ENCODE measurements around the gene PARK7. TPM values are rescaled to one million over a fixed set of nuclear protein-coding genes. Genes with fewer than 3 reads are reported as not detected.

PARK7 gene
- total RNA-seq, 6 experiments from 2014 or later = 331 to 377 (median 362) TPM

DNA sequence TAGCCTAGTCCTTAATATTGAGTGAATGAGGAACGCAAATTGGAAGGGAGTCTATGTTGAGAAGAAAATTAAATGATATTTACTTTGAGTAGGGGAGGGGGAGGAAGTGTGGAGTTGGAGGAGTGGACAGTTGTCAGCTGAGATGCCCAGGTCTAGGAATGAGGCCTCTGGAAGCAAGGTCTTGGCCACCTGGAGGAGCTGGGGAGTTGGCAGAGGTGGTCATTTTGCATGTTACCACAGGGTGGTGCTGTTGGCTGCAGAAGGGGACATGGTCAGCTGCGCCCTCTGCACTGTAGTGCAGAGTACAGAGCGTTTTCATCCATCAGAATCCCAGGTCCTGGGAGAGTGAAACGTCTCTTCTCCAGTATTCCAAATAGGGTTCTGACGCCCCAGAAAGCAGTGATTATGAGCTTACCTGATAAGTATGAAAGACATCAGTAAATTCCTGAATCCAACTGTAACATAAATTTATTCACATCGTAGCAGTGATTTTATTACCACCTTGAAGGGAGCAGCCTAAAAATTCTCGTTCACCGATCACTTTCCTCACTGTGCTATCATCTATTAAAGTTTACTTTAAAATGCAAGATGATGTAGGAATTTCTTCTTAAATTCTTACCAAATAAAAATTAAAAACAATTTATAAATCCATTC, 13.8 kb downstream of the PARK7 start:
- no peak overlapping the region for H3K27ac Mint-ChIP-seq
- H3K36me3 Mint-ChIP-seq (ENCODE audit: low read depth) = peaks cover 27% of the 10 kb centered on the region
- peak; percentile 77 for DNase-seq
- peaks cover 6% of the 10 kb centered on the region for H3K4me1 Mint-ChIP-seq (ENCODE audit: low read depth)
- no peaks in the 10 kb centered on the region for H3K27me3 Mint-ChIP-seq (ENCODE audit: insufficient read depth)
- H3K4me3 Mint-ChIP-seq = no peak overlapping the region
- TF ChIP-seq, protein P1, sequence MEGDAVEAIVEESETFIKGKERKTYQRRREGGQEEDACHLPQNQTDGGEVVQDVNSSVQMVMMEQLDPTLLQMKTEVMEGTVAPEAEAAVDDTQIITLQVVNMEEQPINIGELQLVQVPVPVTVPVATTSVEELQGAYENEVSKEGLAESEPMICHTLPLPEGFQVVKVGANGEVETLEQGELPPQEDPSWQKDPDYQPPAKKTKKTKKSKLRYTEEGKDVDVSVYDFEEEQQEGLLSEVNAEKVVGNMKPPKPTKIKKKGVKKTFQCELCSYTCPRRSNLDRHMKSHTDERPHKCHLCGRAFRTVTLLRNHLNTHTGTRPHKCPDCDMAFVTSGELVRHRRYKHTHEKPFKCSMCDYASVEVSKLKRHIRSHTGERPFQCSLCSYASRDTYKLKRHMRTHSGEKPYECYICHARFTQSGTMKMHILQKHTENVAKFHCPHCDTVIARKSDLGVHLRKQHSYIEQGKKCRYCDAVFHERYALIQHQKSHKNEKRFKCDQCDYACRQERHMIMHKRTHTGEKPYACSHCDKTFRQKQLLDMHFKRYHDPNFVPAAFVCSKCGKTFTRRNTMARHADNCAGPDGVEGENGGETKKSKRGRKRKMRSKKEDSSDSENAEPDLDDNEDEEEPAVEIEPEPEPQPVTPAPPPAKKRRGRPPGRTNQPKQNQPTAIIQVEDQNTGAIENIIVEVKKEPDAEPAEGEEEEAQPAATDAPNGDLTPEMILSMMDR (IDR thresholded peaks at IDR 0.05) = peak; percentile 94
- no peaks in the 10 kb centered on the region for H3K9me3 Mint-ChIP-seq

DNA sequence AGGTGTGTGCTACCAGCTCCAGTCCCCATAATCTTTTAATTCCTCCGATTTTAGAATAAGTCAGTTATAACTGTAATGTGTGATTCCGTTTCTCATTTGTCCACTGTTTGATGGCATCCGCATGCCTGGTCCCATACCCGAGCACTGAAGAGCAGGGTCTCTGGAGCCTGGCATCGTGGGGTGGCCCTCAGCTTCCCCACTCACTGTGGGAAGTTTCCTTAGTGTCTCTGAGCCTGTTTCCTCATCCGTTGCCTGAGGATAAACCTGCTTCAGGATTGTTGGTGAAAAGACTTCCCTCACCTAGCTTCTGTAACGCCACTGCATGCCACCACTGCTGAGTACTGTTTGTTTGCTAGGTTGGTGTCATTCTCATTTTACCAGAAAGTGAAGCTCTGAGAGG, 19.5 kb downstream of the PARK7 start:
- Mint-ChIP-seq H3K27me3 (ENCODE audit: insufficient read depth) (no peaks in the 10 kb centered on the region), H3K36me3 (ENCODE audit: low read depth) (peaks cover 35% of the 10 kb centered on the region), H3K4me3 (no peak overlapping the region), H3K9me3 (no peaks in the 10 kb centered on the region), H3K4me1 (ENCODE audit: low read depth) (peaks cover 6% of the 10 kb centered on the region; the same call in 1 of the 2 replicates), H3K27ac (no peak overlapping the region)
- TF ChIP-seq, protein P1 (IDR thresholded peaks at IDR 0.05) = no peak
- DNase-seq = no peak

DNA sequence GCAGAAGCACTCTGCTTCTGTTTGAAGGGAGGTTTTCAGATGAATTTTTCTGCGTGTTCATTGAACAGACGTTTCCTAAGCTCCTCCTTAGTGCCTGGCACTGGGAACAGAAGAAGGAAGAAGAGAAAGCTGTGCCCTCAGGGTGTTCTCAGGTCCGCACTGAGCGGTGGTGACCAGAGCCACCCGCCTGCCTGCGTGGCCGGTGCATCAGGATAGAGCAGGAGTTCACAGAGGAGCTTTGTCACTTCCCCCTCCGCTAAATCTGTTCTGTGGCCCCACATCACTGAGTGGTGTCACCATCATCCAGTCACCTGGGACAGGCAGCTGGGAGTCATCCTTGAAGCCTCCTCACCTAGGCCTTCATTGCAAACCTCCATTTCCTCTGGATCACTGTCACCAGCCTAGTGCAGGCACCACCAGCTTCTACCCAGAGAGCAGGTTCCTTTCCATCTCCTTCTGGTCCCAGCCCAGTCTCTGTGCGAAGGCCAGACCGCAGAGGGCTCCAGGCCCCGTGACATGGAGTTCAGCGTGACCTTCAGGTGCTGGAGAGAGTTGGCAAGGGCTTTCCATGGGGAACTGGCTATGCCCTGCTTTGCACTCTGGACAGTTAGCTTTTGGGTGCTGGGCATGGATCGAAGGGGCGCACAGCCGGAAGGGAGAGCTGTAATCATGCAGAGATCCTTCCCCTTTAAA, 21.7 kb downstream of the PARK7 start:
- Mint-ChIP-seq H3K4me1 (ENCODE audit: low read depth) (peaks cover 11% of the 10 kb centered on the region; the same call in 1 of the 2 replicates), H3K36me3 (ENCODE audit: low read depth) (peaks cover 38% of the 10 kb centered on the region)
- no peak for DNase-seq

DNA sequence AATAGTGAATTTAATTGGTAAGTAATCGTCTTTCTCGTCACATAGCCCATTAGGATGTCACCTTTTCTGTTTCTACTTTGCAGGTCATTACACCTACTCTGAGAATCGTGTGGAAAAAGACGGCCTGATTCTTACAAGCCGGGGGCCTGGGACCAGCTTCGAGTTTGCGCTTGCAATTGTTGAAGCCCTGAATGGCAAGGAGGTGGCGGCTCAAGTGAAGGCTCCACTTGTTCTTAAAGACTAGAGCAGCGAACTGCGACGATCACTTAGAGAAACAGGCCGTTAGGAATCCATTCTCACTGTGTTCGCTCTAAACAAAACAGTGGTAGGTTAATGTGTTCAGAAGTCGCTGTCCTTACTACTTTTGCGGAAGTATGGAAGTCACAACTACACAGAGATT, 23.3 kb downstream of the PARK7 start:
- H3K27ac Mint-ChIP-seq = no peak overlapping the region
- TF ChIP-seq, protein P1 (IDR thresholded peaks at IDR 0.05) = no peak
- peaks cover 34% of the 10 kb centered on the region for H3K36me3 Mint-ChIP-seq (ENCODE audit: low read depth)
- H3K4me3 Mint-ChIP-seq = no peak overlapping the region
- no peaks in the 10 kb centered on the region for H3K27me3 Mint-ChIP-seq (ENCODE audit: insufficient read depth)
- DNase-seq = no peak
- H3K9me3 Mint-ChIP-seq = no peaks in the 10 kb centered on the region
- H3K4me1 Mint-ChIP-seq (ENCODE audit: low read depth) = peaks cover 26% of the 10 kb centered on the region

More for the DNA sequence above, 21.7 kb downstream of the PARK7 start:
- Mint-ChIP-seq H3K9me3 (no peaks in the 10 kb centered on the region), H3K27me3 (ENCODE audit: insufficient read depth) (no peaks in the 10 kb centered on the region), H3K4me3 (no peak overlapping the region), H3K27ac (no peak overlapping the region)
- TF ChIP-seq, protein P1 (IDR thresholded peaks at IDR 0.05) = no peak

DNA sequence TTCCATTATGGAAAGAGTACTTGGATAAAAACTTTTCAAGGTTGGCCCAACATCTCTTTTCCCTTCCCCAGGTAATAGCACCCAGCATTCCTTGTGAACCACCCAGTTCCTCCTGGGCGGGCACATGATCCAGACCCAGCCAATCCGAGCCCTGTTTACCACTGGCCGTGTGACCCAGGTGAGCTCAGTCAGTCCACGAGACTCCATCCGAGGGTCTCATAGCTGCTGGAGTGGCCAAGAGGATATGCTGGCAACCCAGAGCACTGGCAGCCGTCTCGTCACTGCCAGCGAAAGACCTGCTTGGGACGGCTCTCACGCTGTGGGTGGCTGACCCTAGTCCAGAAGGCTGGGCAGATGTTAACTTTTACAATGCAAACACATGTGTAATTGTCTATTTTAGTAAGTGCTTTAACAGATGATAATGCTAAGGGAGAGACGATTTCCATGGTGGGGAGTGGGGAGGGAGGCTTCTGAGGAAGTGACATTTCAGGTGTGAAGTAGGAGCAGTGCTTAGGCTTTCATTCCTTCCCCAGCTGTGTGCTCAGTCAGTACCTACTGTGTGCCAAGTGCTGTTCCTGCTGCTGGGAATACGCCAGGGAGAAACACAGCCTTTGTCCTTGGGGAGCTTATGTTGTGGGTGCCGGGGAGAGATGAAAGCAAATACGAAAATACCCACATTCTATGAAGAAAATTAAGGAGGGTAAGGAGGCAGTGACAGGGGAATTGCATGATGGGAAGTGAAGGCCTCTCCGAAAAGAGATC, 24.5 kb downstream of the PARK7 start:
- no peak overlapping the region for H3K4me3 Mint-ChIP-seq
- TF ChIP-seq, protein P1 (IDR thresholded peaks at IDR 0.05) = no peak
- H3K27ac Mint-ChIP-seq = no peak overlapping the region; the same call in 1 of the 2 replicates
- peaks cover 43% of the 10 kb centered on the region for H3K36me3 Mint-ChIP-seq (ENCODE audit: low read depth)
- DNase-seq = no peak
- H3K9me3 Mint-ChIP-seq = no peaks in the 10 kb centered on the region
- no peaks in the 10 kb centered on the region for H3K27me3 Mint-ChIP-seq (ENCODE audit: insufficient read depth)
- peaks cover 28% of the 10 kb centered on the region for H3K4me1 Mint-ChIP-seq (ENCODE audit: low read depth)

Data from HFFc6 (cell line).